HepG2 (cell line): ENCODE measurements around the gene STC2. TPM values are rescaled to one million over a fixed set of nuclear protein-coding genes. Genes with fewer than 3 reads are reported as not detected.
A peak's percentile ranks its signal among the peaks of the same experiment; 100 is the strongest.

ENCODE experiments used
- CCDC6 ChIP-seq: sonication (generic); formaldehyde crosslinking; IDR thresholded peaks from 2 replicates; pipeline ENCODE4 v1.8.1; 2022; ENCODE audit warnings: mild to moderate bottlenecking, missing genetic modification reagents, moderate library complexity
- DPF2 ChIP-seq: sonication (generic); formaldehyde crosslinking; IDR thresholded peaks from 2 replicates; pipeline ENCODE4 v1.4.0; 2020; ENCODE audit warnings: mild to moderate bottlenecking, low read depth, missing genetic modification reagents, borderline replicate concordance
- ESRRA ChIP-seq: sonication (generic); formaldehyde crosslinking; IDR thresholded peaks from 2 replicates; pipeline ENCODE4 v1.5.1; 2020; ENCODE audit warnings: mild to moderate bottlenecking, low read depth, missing genetic modification reagents
- HOXA9 ChIP-seq: sonication (generic); formaldehyde crosslinking; IDR thresholded peaks from 2 replicates; pipeline ENCODE4 v1.8.1; 2022; ENCODE audit warnings: missing genetic modification reagents, mild to moderate bottlenecking, moderate library complexity, borderline replicate concordance
- JUN ChIP-seq: sonication (generic); formaldehyde crosslinking; IDR thresholded peaks from 2 replicates; pipeline ENCODE4 v1.4.0; 2020; ENCODE audit warnings: mild to moderate bottlenecking, missing genetic modification reagents
- NFKBIZ ChIP-seq: IDR thresholded peaks from 2 replicates; pipeline ENCODE4 v1.6.1; 2018; ENCODE audit warnings: missing genetic modification reagents, missing compliant biosample characterization
- NR2C2 ChIP-seq: sonication (generic); formaldehyde crosslinking; IDR thresholded peaks from 2 replicates; pipeline ENCODE4 v1.4.0; 2020; ENCODE audit warnings: missing genetic modification reagents, mild to moderate bottlenecking, moderate library complexity, borderline replicate concordance
- RXRB ChIP-seq: IDR thresholded peaks from 2 replicates; pipeline ENCODE4 v1.6.1; 2016; ENCODE audit warnings: borderline replicate concordance, missing genetic modification reagents, missing compliant biosample characterization
- ZBTB21 ChIP-seq: sonication (generic); formaldehyde crosslinking; IDR thresholded peaks from 2 replicates; pipeline ENCODE4 v1.4.0; 2020; ENCODE audit warnings: missing genetic modification reagents
- ZBTB42 ChIP-seq: sonication (generic); formaldehyde crosslinking; IDR thresholded peaks from 2 replicates; pipeline ENCODE4 v1.5.0; 2020; ENCODE audit warnings: mild to moderate bottlenecking, missing genetic modification reagents
- ZNF34 ChIP-seq: sonication (generic); formaldehyde crosslinking; IDR thresholded peaks from 2 replicates; pipeline ENCODE4 v1.4.0; 2020; ENCODE audit warnings: mild to moderate bottlenecking, missing genetic modification reagents, borderline replicate concordance
- ZNF468 ChIP-seq: sonication (generic); formaldehyde crosslinking; IDR thresholded peaks from 2 replicates; pipeline ENCODE4 v1.8.0; 2022; ENCODE audit warnings: mild to moderate bottlenecking, moderate library complexity, missing genetic modification reagents
- ZNF557 ChIP-seq: sonication (generic); formaldehyde crosslinking; IDR thresholded peaks from 2 replicates; pipeline ENCODE4 v1.4.0; 2020; ENCODE audit warnings: missing genetic modification reagents
- ZNF766 ChIP-seq: sonication (generic); formaldehyde crosslinking; IDR thresholded peaks from 2 replicates; pipeline ENCODE4 v1.5.0; 2020; ENCODE audit warnings: missing genetic modification reagents, borderline replicate concordance
- ZNF777 ChIP-seq: sonication (generic); formaldehyde crosslinking; IDR thresholded peaks from 2 replicates; pipeline ENCODE4 v1.4.0; 2020; ENCODE audit warnings: missing genetic modification reagents
- ZNF780A ChIP-seq: sonication (generic); formaldehyde crosslinking; IDR thresholded peaks from 2 replicates; pipeline ENCODE4 v1.8.0; 2022; ENCODE audit warnings: mild to moderate bottlenecking, missing genetic modification reagents, moderate library complexity
- polyA plus RNA-seq, 8 experiments: library from polyadenylated mRNA; depleted of rRNA in 3 of 8; stranded (reverse) in 7 of 8; unstranded in 1 of 8; fragments of >200 nt; fragmentation: Illumina TruSeq in 4 of 8; extraction: Trizol in 4 of 8; gene quantifications; 2 replicates each; pipeline versions ENCODE4 v1.2.1 to v1.2.3, GENCODE V29; 2011 to 2016; ENCODE audit warnings: low read depth in 4 of 8, missing spikeins in 1 of 8, mixed read lengths in 1 of 8; ENCODE audit not compliant: insufficient read depth in 1 of 8
- total RNA-seq, 5 experiments: library from RNA; depleted of rRNA; stranded (reverse); fragments of >200 nt; fragmentation: Illumina TruSeq; extraction: Trizol; gene quantifications; 2 replicates each; pipeline ENCODE4 v1.2.3, GENCODE V29; 2016; ENCODE audit warnings: low read depth in 1 of 5
- TF ChIP-seq, protein P1 (sequence below): sonication (generic); formaldehyde crosslinking; IDR thresholded peaks from 2 replicates; pipeline ENCODE4 v1.4.0; 2020; ENCODE audit warnings: low read depth, missing genetic modification reagents
- TF ChIP-seq, protein P2 (sequence below): sonication (generic); IDR thresholded peaks from 2 replicates; pipeline ENCODE4 v1.6.1; 2016; ENCODE audit warnings: low read depth, borderline replicate concordance
- TF ChIP-seq, protein P3 (sequence below): sonication (generic); formaldehyde crosslinking; conservative IDR thresholded peaks from 2 replicates; pipeline ENCODE4 v1.4.0; 2020; ENCODE audit warnings: missing genetic modification reagents
- TF ChIP-seq, protein P4 (sequence below): sonication (generic); formaldehyde crosslinking; IDR thresholded peaks from 2 replicates; pipeline ENCODE4 v1.4.0; 2020; ENCODE audit warnings: missing genetic modification reagents

Gene STC2
- total and polyA plus RNA-seq, 2 of the 13 experiments (the other 11 are each of a cell fraction or from before 2014, with no cell fraction given) = 27.1 to 69.2 TPM

DNA sequence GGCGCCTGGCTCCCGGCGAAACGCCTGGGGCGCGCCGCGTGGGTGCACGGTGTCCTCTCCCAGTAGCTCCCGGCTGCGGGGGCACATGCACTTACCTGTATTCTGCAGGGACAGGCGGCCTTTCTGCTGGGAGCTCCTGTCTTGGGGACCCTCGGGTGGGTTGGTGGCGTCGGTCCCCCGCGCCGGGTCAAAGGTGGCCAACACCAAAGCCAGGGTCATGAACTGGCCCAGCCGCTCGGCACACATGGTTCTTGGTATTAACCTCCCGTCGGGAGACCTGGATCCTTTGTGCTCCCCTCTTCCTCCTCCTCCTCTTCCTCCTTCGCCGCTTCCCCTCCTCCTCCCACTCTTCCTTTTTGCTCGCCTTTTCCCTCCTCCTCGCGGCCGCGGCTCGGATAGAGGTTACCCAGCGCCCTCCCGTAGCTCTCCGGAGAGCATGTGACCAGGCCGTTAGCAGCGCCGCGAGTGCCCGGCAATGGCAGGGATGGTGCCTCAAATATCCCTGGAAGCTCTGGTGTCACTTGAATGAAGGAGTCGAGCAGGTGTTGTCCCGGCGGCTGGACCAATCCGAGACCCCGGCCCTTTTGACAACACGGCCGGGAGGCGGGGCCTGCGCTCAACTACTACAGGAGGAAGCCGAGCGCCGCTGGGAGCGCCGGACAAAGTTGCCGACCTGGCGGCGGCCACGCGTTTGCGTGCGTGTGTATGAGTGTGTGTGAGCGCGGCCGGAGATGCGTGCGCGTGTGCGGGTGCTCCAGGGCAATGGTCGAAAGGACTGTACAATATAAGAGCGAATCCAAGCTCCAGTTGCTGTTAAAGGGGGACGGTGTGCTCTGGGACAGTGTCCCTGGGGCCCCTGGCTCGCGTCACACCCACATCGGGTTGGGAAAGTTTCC lies at the start of gene STC2 (continued):
- TF ChIP-seq, protein P1, sequence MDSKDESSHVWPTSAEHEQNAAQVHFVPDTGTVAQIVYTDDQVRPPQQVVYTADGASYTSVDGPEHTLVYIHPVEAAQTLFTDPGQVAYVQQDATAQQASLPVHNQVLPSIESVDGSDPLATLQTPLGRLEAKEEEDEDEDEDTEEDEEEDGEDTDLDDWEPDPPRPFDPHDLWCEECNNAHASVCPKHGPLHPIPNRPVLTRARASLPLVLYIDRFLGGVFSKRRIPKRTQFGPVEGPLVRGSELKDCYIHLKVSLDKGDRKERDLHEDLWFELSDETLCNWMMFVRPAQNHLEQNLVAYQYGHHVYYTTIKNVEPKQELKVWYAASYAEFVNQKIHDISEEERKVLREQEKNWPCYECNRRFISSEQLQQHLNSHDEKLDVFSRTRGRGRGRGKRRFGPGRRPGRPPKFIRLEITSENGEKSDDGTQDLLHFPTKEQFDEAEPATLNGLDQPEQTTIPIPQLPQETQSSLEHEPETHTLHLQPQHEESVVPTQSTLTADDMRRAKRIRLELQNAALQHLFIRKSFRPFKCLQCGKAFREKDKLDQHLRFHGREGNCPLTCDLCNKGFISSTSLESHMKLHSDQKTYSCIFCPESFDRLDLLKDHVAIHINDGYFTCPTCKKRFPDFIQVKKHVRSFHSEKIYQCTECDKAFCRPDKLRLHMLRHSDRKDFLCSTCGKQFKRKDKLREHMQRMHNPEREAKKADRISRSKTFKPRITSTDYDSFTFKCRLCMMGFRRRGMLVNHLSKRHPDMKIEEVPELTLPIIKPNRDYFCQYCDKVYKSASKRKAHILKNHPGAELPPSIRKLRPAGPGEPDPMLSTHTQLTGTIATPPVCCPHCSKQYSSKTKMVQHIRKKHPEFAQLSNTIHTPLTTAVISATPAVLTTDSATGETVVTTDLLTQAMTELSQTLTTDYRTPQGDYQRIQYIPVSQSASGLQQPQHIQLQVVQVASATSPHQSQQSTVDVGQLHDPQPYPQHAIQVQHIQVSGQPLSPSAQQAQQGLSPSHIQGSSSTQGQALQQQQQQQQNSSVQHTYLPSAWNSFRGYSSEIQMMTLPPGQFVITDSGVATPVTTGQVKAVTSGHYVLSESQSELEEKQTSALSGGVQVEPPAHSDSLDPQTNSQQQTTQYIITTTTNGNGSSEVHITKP (CRISPR knock-in tag) = no peak
- peak; percentile 96 for TF ChIP-seq ZNF780A
- TF ChIP-seq ESRRA = peak; percentile 30; the same call in 1 of the 2 replicates
- no peak for TF ChIP-seq DPF2 (CRISPR knock-in tag)
- peak; percentile 30; the same call in 1 of the 2 replicates for TF ChIP-seq ZNF777
- peak; percentile 96 for TF ChIP-seq HOXA9 (CRISPR knock-in tag)
- TF ChIP-seq RXRB (CRISPR knock-in tag) = peak; percentile 76
- TF ChIP-seq ZNF34 (CRISPR knock-in tag) = peak; percentile 98
- TF ChIP-seq, protein P2, sequence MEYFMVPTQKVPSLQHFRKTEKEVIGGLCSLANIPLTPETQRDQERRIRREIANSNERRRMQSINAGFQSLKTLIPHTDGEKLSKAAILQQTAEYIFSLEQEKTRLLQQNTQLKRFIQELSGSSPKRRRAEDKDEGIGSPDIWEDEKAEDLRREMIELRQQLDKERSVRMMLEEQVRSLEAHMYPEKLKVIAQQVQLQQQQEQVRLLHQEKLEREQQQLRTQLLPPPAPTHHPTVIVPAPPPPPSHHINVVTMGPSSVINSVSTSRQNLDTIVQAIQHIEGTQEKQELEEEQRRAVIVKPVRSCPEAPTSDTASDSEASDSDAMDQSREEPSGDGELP = peak; percentile 62; the same call in 1 of the 2 replicates
- TF ChIP-seq, protein P3, sequence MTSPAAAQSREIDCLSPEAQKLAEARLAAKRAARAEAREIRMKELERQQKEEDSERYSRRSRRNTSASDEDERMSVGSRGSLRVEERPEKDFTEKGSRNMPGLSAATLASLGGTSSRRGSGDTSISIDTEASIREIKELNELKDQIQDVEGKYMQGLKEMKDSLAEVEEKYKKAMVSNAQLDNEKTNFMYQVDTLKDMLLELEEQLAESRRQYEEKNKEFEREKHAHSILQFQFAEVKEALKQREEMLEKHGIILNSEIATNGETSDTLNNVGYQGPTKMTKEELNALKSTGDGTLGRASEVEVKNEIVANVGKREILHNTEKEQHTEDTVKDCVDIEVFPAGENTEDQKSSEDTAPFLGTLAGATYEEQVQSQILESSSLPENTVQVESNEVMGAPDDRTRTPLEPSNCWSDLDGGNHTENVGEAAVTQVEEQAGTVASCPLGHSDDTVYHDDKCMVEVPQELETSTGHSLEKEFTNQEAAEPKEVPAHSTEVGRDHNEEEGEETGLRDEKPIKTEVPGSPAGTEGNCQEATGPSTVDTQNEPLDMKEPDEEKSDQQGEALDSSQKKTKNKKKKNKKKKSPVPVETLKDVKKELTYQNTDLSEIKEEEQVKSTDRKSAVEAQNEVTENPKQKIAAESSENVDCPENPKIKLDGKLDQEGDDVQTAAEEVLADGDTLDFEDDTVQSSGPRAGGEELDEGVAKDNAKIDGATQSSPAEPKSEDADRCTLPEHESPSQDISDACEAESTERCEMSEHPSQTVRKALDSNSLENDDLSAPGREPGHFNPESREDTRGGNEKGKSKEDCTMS (CRISPR knock-in tag) = peak; percentile 42; the same call in 1 of the 2 replicates
- TF ChIP-seq NR2C2 = peak; percentile 60; the same call in 1 of the 2 replicates
- TF ChIP-seq ZBTB42 (CRISPR knock-in tag) = peak; percentile 68; the same call in 1 of the 2 replicates
- peak; percentile 45; the same call in 1 of the 2 replicates for TF ChIP-seq ZNF766 (CRISPR knock-in tag)
- TF ChIP-seq, protein P4, sequence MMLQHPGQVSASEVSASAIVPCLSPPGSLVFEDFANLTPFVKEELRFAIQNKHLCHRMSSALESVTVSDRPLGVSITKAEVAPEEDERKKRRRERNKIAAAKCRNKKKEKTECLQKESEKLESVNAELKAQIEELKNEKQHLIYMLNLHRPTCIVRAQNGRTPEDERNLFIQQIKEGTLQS (CRISPR knock-in tag) = peak; percentile 56; the same call in 1 of the 2 replicates
- TF ChIP-seq JUN (CRISPR knock-in tag) = peak; percentile 15; the same call in 1 of the 2 replicates
- TF ChIP-seq NFKBIZ (CRISPR knock-in tag) = peak; percentile 85
- peak; percentile 83; the same call in 1 of the 2 replicates for TF ChIP-seq CCDC6 (CRISPR knock-in tag)
- TF ChIP-seq ZNF557 (CRISPR knock-in tag) = peak; percentile 83
- 0 out of 2 replicates have a peak, but pooled peaks have one; percentile 61 for TF ChIP-seq ZNF468
- TF ChIP-seq ZBTB21 (CRISPR knock-in tag) = peak; percentile 36; the same call in 1 of the 2 replicates
